Liver (tissue), 3 donors: ENCODE measurements around the gene SLC25A42.

ENCODE experiments used
- EGR1 ChIP-seq, 2 donors: IDR thresholded peaks; 2 replicates each; pipeline ENCODE4 v1.6.1; 2016 to 2018; ENCODE audit warnings: antibody characterized with exemption in 2 of 2, low read depth in 2 of 2
- FOXA1 ChIP-seq: IDR thresholded peaks from 2 replicates; pipeline ENCODE4 v1.6.1; 2016; ENCODE audit warnings: antibody characterized with exemption
- GABPA ChIP-seq, 2 donors: IDR thresholded peaks in 1 of 2; conservative IDR thresholded peaks in 1 of 2; 2 replicates each; pipeline ENCODE4 v1.6.1; 2016; ENCODE audit warnings: antibody characterized with exemption in 2 of 2, mild to moderate bottlenecking in 1 of 2, moderate library complexity in 1 of 2
- RAD21 ChIP-seq, 2 donors: IDR thresholded peaks; 2 replicates each; pipeline ENCODE4 v1.6.1; 2016; ENCODE audit warnings: antibody characterized with exemption in 2 of 2, mild to moderate bottlenecking in 2 of 2
- TAF1 ChIP-seq: conservative IDR thresholded peaks from 2 replicates; pipeline ENCODE4 v1.6.1; 2016; ENCODE audit warnings: antibody characterized with exemption, mild to moderate bottlenecking
- YY1 ChIP-seq: IDR thresholded peaks from 2 replicates; pipeline ENCODE4 v1.6.1; 2016; ENCODE audit warnings: antibody characterized with exemption, mild to moderate bottlenecking
- TF ChIP-seq, protein P1 (sequence below): IDR thresholded peaks from 2 replicates; pipeline ENCODE4 v1.6.1; 2016; ENCODE audit warnings: antibody characterized with exemption
- TF ChIP-seq, protein P2 (sequence below): fragments of 150-350 bp; IDR thresholded peaks from 2 replicates; pipeline ENCODE4 v1.5.1; 2017; ENCODE audit warnings: improper control_type of control experiment, low read depth, low read length; ENCODE audit not compliant: missing input control
- TF ChIP-seq, protein P3 (sequence below): IDR thresholded peaks from 2 replicates; pipeline ENCODE4 v1.6.1; 2016; ENCODE audit warnings: antibody characterized with exemption
- donor health status: healthy.
- donor health status: healthy.

DNA sequence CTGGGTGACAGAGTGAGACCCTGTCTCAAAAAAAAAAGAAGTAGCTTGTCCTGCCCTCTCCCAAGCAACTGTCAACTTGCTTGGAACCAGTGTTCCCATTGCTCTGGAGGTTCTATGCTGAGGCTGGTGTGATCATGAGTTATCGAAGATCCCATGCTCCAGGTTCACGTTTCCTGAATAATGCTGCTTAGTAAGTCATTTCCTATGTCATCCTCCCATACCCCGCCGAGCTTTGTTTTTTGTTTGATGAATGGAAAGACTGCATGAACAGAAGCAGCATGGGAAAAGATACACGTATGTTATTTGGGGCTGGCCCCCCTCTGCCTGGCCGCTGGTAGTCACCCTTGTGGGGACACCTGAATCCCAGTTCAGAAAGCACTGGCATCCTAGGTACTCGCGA is 11.3 kb downstream of the SLC25A42 start:
- no peak for TF ChIP-seq EGR1 (IDR thresholded peaks at IDR 0.05; ENCODE audit: low read depth in 2 of 2)
- TF ChIP-seq, protein P1, sequence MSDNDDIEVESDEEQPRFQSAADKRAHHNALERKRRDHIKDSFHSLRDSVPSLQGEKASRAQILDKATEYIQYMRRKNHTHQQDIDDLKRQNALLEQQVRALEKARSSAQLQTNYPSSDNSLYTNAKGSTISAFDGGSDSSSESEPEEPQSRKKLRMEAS = no peak
- TF ChIP-seq, protein P2, sequence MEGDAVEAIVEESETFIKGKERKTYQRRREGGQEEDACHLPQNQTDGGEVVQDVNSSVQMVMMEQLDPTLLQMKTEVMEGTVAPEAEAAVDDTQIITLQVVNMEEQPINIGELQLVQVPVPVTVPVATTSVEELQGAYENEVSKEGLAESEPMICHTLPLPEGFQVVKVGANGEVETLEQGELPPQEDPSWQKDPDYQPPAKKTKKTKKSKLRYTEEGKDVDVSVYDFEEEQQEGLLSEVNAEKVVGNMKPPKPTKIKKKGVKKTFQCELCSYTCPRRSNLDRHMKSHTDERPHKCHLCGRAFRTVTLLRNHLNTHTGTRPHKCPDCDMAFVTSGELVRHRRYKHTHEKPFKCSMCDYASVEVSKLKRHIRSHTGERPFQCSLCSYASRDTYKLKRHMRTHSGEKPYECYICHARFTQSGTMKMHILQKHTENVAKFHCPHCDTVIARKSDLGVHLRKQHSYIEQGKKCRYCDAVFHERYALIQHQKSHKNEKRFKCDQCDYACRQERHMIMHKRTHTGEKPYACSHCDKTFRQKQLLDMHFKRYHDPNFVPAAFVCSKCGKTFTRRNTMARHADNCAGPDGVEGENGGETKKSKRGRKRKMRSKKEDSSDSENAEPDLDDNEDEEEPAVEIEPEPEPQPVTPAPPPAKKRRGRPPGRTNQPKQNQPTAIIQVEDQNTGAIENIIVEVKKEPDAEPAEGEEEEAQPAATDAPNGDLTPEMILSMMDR = no peak
- no peak for TF ChIP-seq GABPA (IDR thresholded peaks at IDR 0.05 in 1 of 2, conservative IDR thresholded peaks at IDR 0.05 in 1 of 2)
- TF ChIP-seq TAF1 = no peak
- TF ChIP-seq RAD21 (IDR thresholded peaks at IDR 0.05) = no peak
- no peak for TF ChIP-seq YY1
- TF ChIP-seq, protein P3, sequence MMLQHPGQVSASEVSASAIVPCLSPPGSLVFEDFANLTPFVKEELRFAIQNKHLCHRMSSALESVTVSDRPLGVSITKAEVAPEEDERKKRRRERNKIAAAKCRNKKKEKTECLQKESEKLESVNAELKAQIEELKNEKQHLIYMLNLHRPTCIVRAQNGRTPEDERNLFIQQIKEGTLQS = no peak
- no peak for TF ChIP-seq FOXA1
